ENCODE measurements around the gene SUFU. TPM values are rescaled to one million over a fixed set of nuclear protein-coding genes. Genes with fewer than 3 reads are reported as not detected.

Gene SUFU
- total and polyA plus RNA-seq, 2 of the 8 experiments (the other 6 are each of a cell fraction or from before 2014, with no cell fraction given) = 7.0 to 10.8 TPM

GRCh38 chr10:102463983-102464382 is 39.8 kb upstream of the SUFU start (continued):
- TF ChIP-seq EGR1 (IDR thresholded peaks at IDR 0.05; ENCODE audit: borderline replicate concordance, low read depth, low read length) (no peak), TBP (IDR thresholded peaks at IDR 0.05; ENCODE audit: low read depth, low read length) (no peak), CBX5 (IDR thresholded peaks at IDR 0.05; ENCODE audit: low read depth, low read length) (no peak)

Data from H1 (cell line).